HFF-Myc (cell line): ENCODE results near the gene PRKCA.
"Not testable (repeated sequence)": the region's sequence is repeated elsewhere in the genome, so short reads cannot be mapped to it uniquely, and the experiment has no call there.

ENCODE experiments used
- DNase-seq: peaks from one replicate; pipeline ENCODE4 v3.0.0-alpha.2; 2011; ENCODE audit warnings: low read depth; ENCODE audit errors: extremely low read depth
- H3K4me3 ChIP-seq: replicated peaks from 2 replicates; pipeline ENCODE4 v1.5.1; 2011; ENCODE audit warnings: low read depth, mild to moderate bottlenecking, control low read depth, low read length
- CTCF ChIP-seq: IDR thresholded peaks from 2 replicates; pipeline ENCODE4 v1.5.1; 2012; ENCODE audit warnings: mild to moderate bottlenecking, low read depth, low read length, control low read depth; ENCODE audit errors: missing control alignments

PRKCA gene

GRCh38 chr17:66469890-66470289 lies 167.5 kb downstream of the PRKCA start:
- H3K4me3 ChIP-seq, result no peak overlapping the region
- no peak for DNase-seq
- no peak for TF ChIP-seq CTCF

- DNase-seq, result no peak
- no peak for TF ChIP-seq CTCF
- H3K4me3 ChIP-seq, result no peak overlapping the region
Observed at GRCh38 chr17:66472123-66472522, 169.7 kb downstream of the PRKCA start.

GRCh38 chr17:66474258-66474657 lies 171.8 kb downstream of the PRKCA start:
- no peak for DNase-seq
- TF ChIP-seq CTCF, result no peak

GRCh38 chr17:66474806-66475497 lies 172.5 kb downstream of the PRKCA start:
- DNase-seq, result no peak

More at GRCh38 chr17:66474258-66474657, 171.8 kb downstream of the PRKCA start:
- H3K4me3 ChIP-seq, result no peak overlapping the region

GRCh38 chr17:66476014-66476413 lies 173.6 kb downstream of the PRKCA start:
- no peak for TF ChIP-seq CTCF
- DNase-seq, result no peak
- H3K4me3 ChIP-seq, result no peak overlapping the region

More at GRCh38 chr17:66474806-66475497, 172.5 kb downstream of the PRKCA start:
- no peak overlapping the region for H3K4me3 ChIP-seq
- TF ChIP-seq CTCF, result no peak

- no peak overlapping the region for H3K4me3 ChIP-seq
- no peak for TF ChIP-seq CTCF
- DNase-seq, result no peak
Observed at GRCh38 chr17:66477615-66478283, 175.3 kb downstream of the PRKCA start.

GRCh38 chr17:66479230-66479889 lies 176.9 kb downstream of the PRKCA start:
- DNase-seq, H3K4me3 ChIP-seq: not testable (repeated sequence)
